Esophagus muscularis mucosa (tissue), 3 donors: Measurements from ENCODE around the gene CASS4.

Experiments used
- POLR2A ChIP-seq: fragments of 450-650 bp; IDR thresholded peaks from one replicate; pipeline ENCODE4 v1.6.1; 2017; ENCODE audit warnings: antibody characterized with exemption, moderate library complexity, mild to moderate bottlenecking, low read depth
- POLR2AphosphoS5 ChIP-seq, 2 donors: sonication (generic); formaldehyde crosslinking; IDR thresholded peaks; one replicate each; pipeline ENCODE4 v1.6.1; 2017; ENCODE audit warnings: antibody characterized with exemption in 2 of 2
- TF ChIP-seq, protein P1 (sequence below), 3 experiments: fragments of 200-600 bp in 2 of 3; fragments of 450-650 bp in 1 of 3; sonication (generic) in 2 of 3; IDR thresholded peaks; one replicate each; pipeline ENCODE4 v1.5.1; 2017 to 2019; ENCODE audit warnings: antibody characterized with exemption in 3 of 3, mild to moderate bottlenecking in 2 of 3, moderate library complexity in 1 of 3

GRCh38 chr20:56381501-56381900 is 30.6 kb upstream of the CASS4 start:
- TF ChIP-seq POLR2A: no peak
- TF ChIP-seq, protein P1, sequence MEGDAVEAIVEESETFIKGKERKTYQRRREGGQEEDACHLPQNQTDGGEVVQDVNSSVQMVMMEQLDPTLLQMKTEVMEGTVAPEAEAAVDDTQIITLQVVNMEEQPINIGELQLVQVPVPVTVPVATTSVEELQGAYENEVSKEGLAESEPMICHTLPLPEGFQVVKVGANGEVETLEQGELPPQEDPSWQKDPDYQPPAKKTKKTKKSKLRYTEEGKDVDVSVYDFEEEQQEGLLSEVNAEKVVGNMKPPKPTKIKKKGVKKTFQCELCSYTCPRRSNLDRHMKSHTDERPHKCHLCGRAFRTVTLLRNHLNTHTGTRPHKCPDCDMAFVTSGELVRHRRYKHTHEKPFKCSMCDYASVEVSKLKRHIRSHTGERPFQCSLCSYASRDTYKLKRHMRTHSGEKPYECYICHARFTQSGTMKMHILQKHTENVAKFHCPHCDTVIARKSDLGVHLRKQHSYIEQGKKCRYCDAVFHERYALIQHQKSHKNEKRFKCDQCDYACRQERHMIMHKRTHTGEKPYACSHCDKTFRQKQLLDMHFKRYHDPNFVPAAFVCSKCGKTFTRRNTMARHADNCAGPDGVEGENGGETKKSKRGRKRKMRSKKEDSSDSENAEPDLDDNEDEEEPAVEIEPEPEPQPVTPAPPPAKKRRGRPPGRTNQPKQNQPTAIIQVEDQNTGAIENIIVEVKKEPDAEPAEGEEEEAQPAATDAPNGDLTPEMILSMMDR (IDR thresholded peaks at IDR 0.05): no peak
- no peak for TF ChIP-seq POLR2AphosphoS5 (IDR thresholded peaks at IDR 0.05)
